GM21423 (cell line): ENCODE data around the gene IL22RA2.
"Not testable (repeated sequence)": the region's sequence is repeated elsewhere in the genome, so short reads cannot be mapped to it uniquely, and the experiment has no call there.

Experiments
- ATAC-seq: cut with Tn5 transposase; IDR thresholded peaks from one replicate; pipeline ENCODE4 v1.9.1; 2021; ENCODE audit warnings: mild to moderate bottlenecking, moderate library complexity; ENCODE audit not compliant: unreplicated experiment

The IL22RA2 gene

GRCh38 chr6:137126875-137127485, 46.5 kb downstream of the IL22RA2 start:
- no peak for ATAC-seq

- no peak for ATAC-seq
These were observed 50.4 kb downstream of the IL22RA2 start for GRCh38 chr6:137123078-137123477.

- no peak for ATAC-seq
These were observed 50.8 kb downstream of the IL22RA2 start for GRCh38 chr6:137122612-137123011.

- no peak for ATAC-seq
These were observed 51.9 kb downstream of the IL22RA2 start for GRCh38 chr6:137121401-137121997.

GRCh38 chr6:137120748-137121147, 52.7 kb downstream of the IL22RA2 start:
- no peak for ATAC-seq

GRCh38 chr6:137119196-137120104, 54.0 kb downstream of the IL22RA2 start:
- no peak for ATAC-seq

- no peak for ATAC-seq
These were observed 55.9 kb downstream of the IL22RA2 start for GRCh38 chr6:137117581-137117980.

GRCh38 chr6:137116807-137117206, 56.6 kb downstream of the IL22RA2 start:
- ATAC-seq, result no peak

- ATAC-seq, result no peak
These were observed 57.8 kb downstream of the IL22RA2 start for GRCh38 chr6:137115658-137116057.

GRCh38 chr6:137112067-137112355, 61.4 kb downstream of the IL22RA2 start:
- no peak for ATAC-seq

- no peak for ATAC-seq
These were observed 62.0 kb downstream of the IL22RA2 start for GRCh38 chr6:137111296-137112066.

GRCh38 chr6:137107767-137108105, 65.7 kb downstream of the IL22RA2 start:
- ATAC-seq, result no peak

GRCh38 chr6:137107047-137107766, 66.2 kb downstream of the IL22RA2 start:
- ATAC-seq, result not testable (repeated sequence)

- ATAC-seq, result no peak
These were observed 67.3 kb downstream of the IL22RA2 start for GRCh38 chr6:137106183-137106582.

- no peak for ATAC-seq
These were observed 68.1 kb downstream of the IL22RA2 start for GRCh38 chr6:137105375-137105774.

GRCh38 chr6:137104926-137105325, 68.5 kb downstream of the IL22RA2 start:
- ATAC-seq, result no peak

GRCh38 chr6:137102851-137103492, 70.5 kb downstream of the IL22RA2 start:
- peak; percentile 77 for ATAC-seq

- peak; percentile 22 for ATAC-seq
These were observed 71.2 kb downstream of the IL22RA2 start for GRCh38 chr6:137102050-137102848.

GRCh38 chr6:137099689-137100403, 73.6 kb downstream of the IL22RA2 start:
- ATAC-seq, result peak; percentile 17
